ENCODE results near the gene CTDSP2.
"Not testable (repeated sequence)": the region's sequence is repeated elsewhere in the genome, so short reads cannot be mapped to it uniquely, and the experiment has no call there.

DNA sequence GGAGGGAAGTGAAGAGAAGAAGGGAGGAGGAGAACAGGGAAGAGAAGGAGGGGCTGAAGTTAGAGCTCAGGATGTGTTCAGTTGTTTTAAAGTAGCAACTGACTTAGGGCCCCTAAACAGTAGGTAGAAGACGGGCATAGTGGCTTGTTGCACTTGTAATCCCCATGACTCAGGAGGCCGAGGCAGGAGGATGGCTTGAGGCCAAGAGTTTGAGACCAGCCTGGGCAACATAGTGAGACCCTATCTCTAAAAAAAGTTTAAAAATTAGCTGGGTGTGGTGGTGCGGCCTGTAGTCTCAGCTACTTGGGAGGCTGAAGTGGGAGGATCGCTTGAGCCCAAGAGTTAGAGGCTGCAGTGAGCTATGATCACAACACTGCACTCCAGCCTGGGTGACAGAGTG lies 40.4 kb upstream of the CTDSP2 start:
- TF ChIP-seq POLR2A (IDR thresholded peaks at IDR 0.05): not testable (repeated sequence)
- TF ChIP-seq, protein P1, sequence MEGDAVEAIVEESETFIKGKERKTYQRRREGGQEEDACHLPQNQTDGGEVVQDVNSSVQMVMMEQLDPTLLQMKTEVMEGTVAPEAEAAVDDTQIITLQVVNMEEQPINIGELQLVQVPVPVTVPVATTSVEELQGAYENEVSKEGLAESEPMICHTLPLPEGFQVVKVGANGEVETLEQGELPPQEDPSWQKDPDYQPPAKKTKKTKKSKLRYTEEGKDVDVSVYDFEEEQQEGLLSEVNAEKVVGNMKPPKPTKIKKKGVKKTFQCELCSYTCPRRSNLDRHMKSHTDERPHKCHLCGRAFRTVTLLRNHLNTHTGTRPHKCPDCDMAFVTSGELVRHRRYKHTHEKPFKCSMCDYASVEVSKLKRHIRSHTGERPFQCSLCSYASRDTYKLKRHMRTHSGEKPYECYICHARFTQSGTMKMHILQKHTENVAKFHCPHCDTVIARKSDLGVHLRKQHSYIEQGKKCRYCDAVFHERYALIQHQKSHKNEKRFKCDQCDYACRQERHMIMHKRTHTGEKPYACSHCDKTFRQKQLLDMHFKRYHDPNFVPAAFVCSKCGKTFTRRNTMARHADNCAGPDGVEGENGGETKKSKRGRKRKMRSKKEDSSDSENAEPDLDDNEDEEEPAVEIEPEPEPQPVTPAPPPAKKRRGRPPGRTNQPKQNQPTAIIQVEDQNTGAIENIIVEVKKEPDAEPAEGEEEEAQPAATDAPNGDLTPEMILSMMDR (IDR thresholded peaks at IDR 0.05): not testable (repeated sequence)
